Stimulated activated naive CD8-positive, alpha-beta T cell treated with anti-CD3 and anti-CD28 coated beads, Interleukin-15, amount 100 ng/mL, for 72 hours (primary cell): ENCODE results near the gene LITAF.

Experiments
- ATAC-seq: fragments of 150-1000 bp; cut with Tn5 transposase; 2 replicates; pipeline ENCODE4 v1.10.0; 2021; ENCODE audit warnings: mild to moderate bottlenecking, moderate library complexity
- DNase-seq, 2 donors: peaks; one replicate each; pipeline ENCODE4 v3.0.0; 2021 to 2022
- H3K27ac Mint-ChIP-seq, 2 donors: one replicate each; pipeline ENCODE4 v1.8.0; 2022; ENCODE audit warnings: mild to moderate bottlenecking in 2 of 2, mixed read lengths in 2 of 2, moderate library complexity in 2 of 2
- H3K27me3 Mint-ChIP-seq: one replicate; pipeline ENCODE4 v1.8.0; 2022; ENCODE audit warnings: mixed read lengths
- H3K4me1 Mint-ChIP-seq: one replicate; pipeline ENCODE4 v1.8.0; 2022; ENCODE audit warnings: mild to moderate bottlenecking, mixed read lengths
- H3K4me3 Mint-ChIP-seq, 2 donors: one replicate each; pipeline ENCODE4 v1.8.0; 2022; ENCODE audit warnings: mild to moderate bottlenecking in 2 of 2, mixed read lengths in 2 of 2, moderate library complexity in 1 of 2
- H3K9me3 Mint-ChIP-seq, 2 donors: one replicate each; pipeline ENCODE4 v1.8.0; 2022; ENCODE audit warnings: mixed read lengths in 2 of 2

The LITAF gene

GRCh38 chr16:11576427-11577289, 10.1 kb downstream of the LITAF start:
- peak overlapping the region; percentile 6 to 60 for H3K4me3 Mint-ChIP-seq
- no peak for DNase-seq
- peak overlapping the region; percentile 1 to 12 for H3K27ac Mint-ChIP-seq
- H3K27me3 Mint-ChIP-seq: no peaks in the 10 kb centered on the region
- no peaks in the 10 kb centered on the region for H3K9me3 Mint-ChIP-seq
- H3K4me1 Mint-ChIP-seq: peaks cover 93% of the 10 kb centered on the region
- no peak for ATAC-seq

DNA sequence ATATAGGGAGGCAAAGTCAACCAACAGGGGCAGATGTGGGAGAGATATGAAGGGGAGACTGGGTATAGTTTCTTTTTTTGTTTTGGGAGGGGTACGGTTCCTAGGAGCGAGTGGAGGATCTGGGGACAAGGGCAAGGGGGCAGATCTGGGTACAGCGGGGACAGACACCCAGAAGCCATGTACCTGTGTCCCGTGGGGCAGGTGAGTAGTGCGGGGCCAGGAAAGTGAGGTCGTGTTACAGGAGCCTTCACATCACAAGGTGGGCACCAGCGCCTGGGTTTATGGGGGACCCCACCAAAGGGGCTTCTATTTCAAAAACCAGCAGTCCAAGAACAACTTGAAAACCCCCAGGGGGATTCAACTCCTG, 11.5 kb downstream of the LITAF start:
- Mint-ChIP-seq H3K4me1 (peaks cover 93% of the 10 kb centered on the region), H3K4me3 (peak overlapping the region; percentile 55 to 60), H3K27ac (peak overlapping the region; percentile 2 to 72), H3K9me3 (no peaks in the 10 kb centered on the region), H3K27me3 (no peaks in the 10 kb centered on the region)
- ATAC-seq: peak; percentile 39
- DNase-seq: no peak

DNA sequence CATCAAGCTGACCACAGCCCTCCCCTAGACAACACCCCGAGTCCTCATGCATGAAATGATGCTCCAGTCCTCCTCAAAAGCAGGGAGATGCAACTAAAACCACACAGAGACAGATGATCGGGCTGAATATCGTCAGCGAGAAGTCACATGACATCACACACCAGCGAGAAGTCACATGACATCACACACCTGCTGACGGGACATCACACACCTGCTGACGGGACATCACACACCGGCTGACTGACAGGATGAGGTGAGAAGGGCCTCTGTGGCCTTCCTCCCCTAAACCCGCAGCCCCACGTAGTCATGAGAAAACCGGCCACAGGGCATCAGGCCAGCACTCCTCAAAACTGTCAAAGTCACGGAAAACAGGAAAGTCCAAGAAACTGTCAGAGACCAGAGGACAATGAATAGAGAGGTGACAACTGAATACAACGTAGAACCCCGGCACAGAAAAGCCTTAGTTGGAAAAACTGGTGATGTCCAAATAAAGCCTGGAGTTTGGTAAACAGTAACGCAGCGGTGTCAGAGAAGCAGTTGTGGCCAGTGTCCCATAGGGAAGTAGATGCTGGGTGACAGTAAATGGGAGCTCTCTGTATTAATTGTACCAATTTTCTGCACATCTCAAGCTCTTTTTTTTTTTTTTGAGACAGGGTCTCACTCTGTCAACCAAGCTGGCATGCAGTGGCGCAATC, 14.3 kb downstream of the LITAF start:
- Mint-ChIP-seq H3K4me1 (peaks cover 92% of the 10 kb centered on the region), H3K27me3 (no peaks in the 10 kb centered on the region), H3K27ac (peak overlapping the region; percentile 15 to 29), H3K9me3 (no peaks in the 10 kb centered on the region), H3K4me3 (peak overlapping the region; percentile 42 to 44)
- peak; percentile 59 for ATAC-seq
- peak in 1 of 2 donors; percentile 54 for DNase-seq

- no peak for ATAC-seq
- Mint-ChIP-seq H3K27me3 (no peaks in the 10 kb centered on the region), H3K9me3 (no peaks in the 10 kb centered on the region), H3K4me3 (no peak overlapping the region), H3K27ac (peak overlapping the region in 1 of 2 donors; percentile 72), H3K4me1 (peaks cover 92% of the 10 kb centered on the region)
- no peak for DNase-seq
Observed at GRCh38 chr16:11571549-11571948, 15.2 kb downstream of the LITAF start.

DNA sequence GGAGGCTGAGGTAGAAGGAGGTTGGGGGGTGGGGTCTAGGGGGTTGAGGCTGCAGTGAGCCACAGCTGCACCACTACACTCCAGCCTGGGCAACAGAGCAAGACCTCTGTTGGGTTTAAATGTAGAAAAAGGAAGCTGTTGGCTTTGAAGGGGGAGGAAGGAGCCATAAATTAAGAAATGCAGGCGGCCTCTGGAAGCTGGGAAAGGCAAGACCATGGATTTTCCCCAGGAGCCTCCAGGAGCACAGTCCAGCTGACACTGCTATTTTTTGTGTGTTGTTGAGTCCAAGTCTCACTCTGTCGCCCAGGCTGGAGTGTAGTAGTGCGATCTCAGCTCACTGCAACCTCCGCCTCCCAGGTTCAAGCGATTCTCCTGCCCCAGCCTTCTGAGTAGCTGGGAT, 15.9 kb downstream of the LITAF start:
- DNase-seq (no peak), ATAC-seq (no peak)
- no peaks in the 10 kb centered on the region for H3K27me3 Mint-ChIP-seq
- H3K4me1 Mint-ChIP-seq: peaks cover 96% of the 10 kb centered on the region
- H3K4me3 Mint-ChIP-seq: no peak overlapping the region
- no peaks in the 10 kb centered on the region for H3K9me3 Mint-ChIP-seq
- H3K27ac Mint-ChIP-seq: peak overlapping the region in 1 of 2 donors; percentile 44

- H3K4me1 Mint-ChIP-seq: peaks cover 96% of the 10 kb centered on the region
- H3K9me3 Mint-ChIP-seq: no peaks in the 10 kb centered on the region
- H3K27me3 Mint-ChIP-seq: no peaks in the 10 kb centered on the region
- no peak for DNase-seq
- H3K4me3 Mint-ChIP-seq: no peak overlapping the region
- no peak for ATAC-seq
- H3K27ac Mint-ChIP-seq: no peak overlapping the region
Observed at GRCh38 chr16:11570258-11570657, 16.5 kb downstream of the LITAF start.

GRCh38 chr16:11566398-11566797, 20.3 kb downstream of the LITAF start:
- H3K27me3 Mint-ChIP-seq: no peaks in the 10 kb centered on the region
- H3K4me3 Mint-ChIP-seq: no peak overlapping the region
- H3K9me3 Mint-ChIP-seq: no peaks in the 10 kb centered on the region
- ATAC-seq: no peak
- no peak for DNase-seq
- no peak overlapping the region for H3K27ac Mint-ChIP-seq
- peaks cover 94% of the 10 kb centered on the region for H3K4me1 Mint-ChIP-seq

DNA sequence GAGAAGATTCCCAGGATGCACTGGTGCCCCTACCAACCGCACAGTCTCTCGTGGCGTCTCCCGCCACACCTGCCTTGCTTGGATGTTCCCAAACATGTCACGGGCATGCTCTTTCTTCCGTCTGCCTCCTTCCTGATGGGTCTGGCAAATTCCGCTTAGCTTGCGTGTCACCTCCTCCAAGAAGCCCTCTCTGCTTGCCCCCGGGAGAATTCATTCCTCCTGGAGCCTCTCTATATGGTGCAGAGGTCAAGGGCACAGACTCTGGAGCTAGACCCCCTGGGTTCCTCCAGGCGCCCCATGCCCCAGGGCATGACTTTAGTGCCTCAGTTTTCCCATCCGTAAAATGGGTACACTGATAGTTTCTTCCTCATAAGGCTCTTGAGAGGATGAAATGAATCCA, 21.1 kb downstream of the LITAF start:
- Mint-ChIP-seq H3K4me3 (no peak overlapping the region), H3K27ac (no peak overlapping the region), H3K27me3 (no peaks in the 10 kb centered on the region), H3K9me3 (no peaks in the 10 kb centered on the region), H3K4me1 (peaks cover 94% of the 10 kb centered on the region)
- no peak for DNase-seq
- ATAC-seq: no peak

- Mint-ChIP-seq H3K27me3 (no peaks in the 10 kb centered on the region), H3K27ac (peak overlapping the region in 1 of 2 donors; percentile 50), H3K4me3 (peak overlapping the region in 1 of 2 donors; percentile 18), H3K4me1 (peaks cover 94% of the 10 kb centered on the region), H3K9me3 (no peaks in the 10 kb centered on the region)
- no peak for ATAC-seq
- no peak for DNase-seq
Observed at GRCh38 chr16:11564046-11564926, 22.4 kb downstream of the LITAF start.

DNA sequence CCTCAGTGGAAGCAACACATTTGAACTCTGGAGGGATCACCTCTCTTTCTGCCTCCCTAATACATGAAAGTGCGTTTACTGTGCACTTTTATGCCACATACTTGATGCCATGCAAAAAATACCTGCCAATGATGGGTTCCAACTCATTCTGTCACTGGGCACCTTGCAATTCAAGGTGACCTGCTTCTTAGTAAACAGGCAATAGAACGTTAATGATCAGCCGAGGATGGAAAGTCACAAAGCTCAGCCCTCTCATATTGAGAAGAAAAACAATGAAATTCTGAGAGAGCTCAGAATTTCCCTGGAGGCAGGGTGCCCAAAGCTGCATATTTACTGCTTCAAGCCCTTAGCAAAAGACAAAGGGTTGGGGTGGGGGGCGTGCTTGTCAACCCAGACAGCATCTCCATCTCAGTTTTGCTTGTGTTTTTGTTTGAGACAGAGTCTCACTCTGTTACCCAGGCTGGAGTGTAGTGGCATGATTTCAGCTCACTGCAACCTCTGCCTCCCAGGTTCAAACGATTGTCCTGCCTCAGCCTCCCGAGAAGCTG, 23.2 kb downstream of the LITAF start:
- H3K27me3 Mint-ChIP-seq: no peaks in the 10 kb centered on the region
- H3K27ac Mint-ChIP-seq: peak overlapping the region; percentile 90 to 93
- no peaks in the 10 kb centered on the region for H3K9me3 Mint-ChIP-seq
- ATAC-seq (no peak), DNase-seq (peak in 1 of 2 donors; percentile 21)
- peak overlapping the region; percentile 62 to 73 for H3K4me3 Mint-ChIP-seq
- peaks cover 95% of the 10 kb centered on the region for H3K4me1 Mint-ChIP-seq

- H3K27me3 Mint-ChIP-seq: no peaks in the 10 kb centered on the region
- no peak for DNase-seq
- no peak for ATAC-seq
- no peaks in the 10 kb centered on the region for H3K9me3 Mint-ChIP-seq
- peaks cover 95% of the 10 kb centered on the region for H3K4me1 Mint-ChIP-seq
- H3K4me3 Mint-ChIP-seq: peak overlapping the region in 1 of 2 donors; percentile 73
- H3K27ac Mint-ChIP-seq: peak overlapping the region; percentile 90 to 93
Observed at GRCh38 chr16:11562941-11563340, 23.8 kb downstream of the LITAF start.

DNA sequence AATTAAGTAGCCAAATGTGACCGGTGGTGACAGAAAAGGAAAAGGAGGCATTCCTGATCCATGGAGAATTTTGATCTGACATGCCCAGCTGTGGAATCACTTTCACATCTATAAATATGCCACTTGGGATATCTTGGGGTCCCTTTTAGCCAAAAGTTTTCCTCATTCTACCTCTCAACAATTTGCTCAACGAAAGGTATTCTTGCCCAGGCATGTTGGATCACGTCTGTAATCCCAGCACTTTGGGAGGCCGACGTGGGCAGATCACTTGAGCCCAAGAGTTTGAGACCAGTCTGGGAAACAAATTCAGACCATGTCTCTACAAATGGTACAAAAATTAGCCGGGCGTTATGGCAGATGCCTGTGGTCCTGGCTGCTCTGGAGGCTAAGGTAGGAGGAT, 24.3 kb downstream of the LITAF start:
- Mint-ChIP-seq H3K27me3 (no peaks in the 10 kb centered on the region), H3K27ac (no peak overlapping the region), H3K4me3 (peak overlapping the region; percentile 26 to 78), H3K9me3 (no peaks in the 10 kb centered on the region), H3K4me1 (peaks cover 95% of the 10 kb centered on the region)
- DNase-seq: no peak
- ATAC-seq: no peak

GRCh38 chr16:11561856-11562255, 24.9 kb downstream of the LITAF start:
- H3K4me3 Mint-ChIP-seq: peak overlapping the region; percentile 78 to 80
- ATAC-seq (no peak), DNase-seq (no peak)
- H3K9me3 Mint-ChIP-seq: no peaks in the 10 kb centered on the region
- H3K27me3 Mint-ChIP-seq: no peaks in the 10 kb centered on the region
- peaks cover 95% of the 10 kb centered on the region for H3K4me1 Mint-ChIP-seq
- H3K27ac Mint-ChIP-seq: peak overlapping the region; percentile 42 to 71

GRCh38 chr16:11561454-11561805, 25.3 kb downstream of the LITAF start:
- DNase-seq (no peak), ATAC-seq (peak; percentile 16)
- peak overlapping the region; percentile 78 to 80 for H3K4me3 Mint-ChIP-seq
- H3K4me1 Mint-ChIP-seq: peaks cover 95% of the 10 kb centered on the region
- peak overlapping the region; percentile 2 to 35 for H3K27ac Mint-ChIP-seq
- H3K27me3 Mint-ChIP-seq: no peaks in the 10 kb centered on the region
- peaks cover 0 to 3% of the 10 kb centered on the region in 2 donors for H3K9me3 Mint-ChIP-seq
